Heart left ventricle (tissue), 13 donors: ENCODE results near the gene TMEM139.

Source experiments
- CTCF ChIP-seq, 12 donors: fragments of 200-600 bp; sonication (generic) in 4 of 12; IDR thresholded peaks; one replicate each; pipeline versions ENCODE4 v1.5.0 to v1.8.0; 2018 to 2022; ENCODE audit warnings: antibody characterized with exemption in 12 of 12, mild to moderate bottlenecking in 5 of 12
- POLR2A ChIP-seq, 2 donors: fragments of 450-650 bp; IDR thresholded peaks; one replicate each; pipeline ENCODE4 v1.6.1; 2017; ENCODE audit warnings: antibody characterized with exemption in 2 of 2, mild to moderate bottlenecking in 2 of 2, moderate library complexity in 2 of 2
- donor health status: ischemic (EF 13 %, LVEDD 7.1; RV severe dilation, severe dysfunction).
- donor health status: DM: no; HTN: yes; CAD: no.
- donor health status: DM: no; HTN: no; CAD: no.
- donor health status: ischemic (EF 25% LVEDD 6.9; RV normal size, moderate dysfunction).
- donor health status: ischemic (EF 25% LVEDD 5.7; RV mildly dilated, moderate dysfunction).
- donor health status: ischemic (EF 35%, LVEDD 5.7; RV mildly dilated, moderate dysfunction).
- donor health status: nonischemic (EF 11% LVEDD 7.7; RV severe dilation, severe dysfunction).
- donor health status: DM: yes; HTN: yes; CAD: no.
- donor health status: PGD.
- donor health status: ischemic (EF 29% LVEDD 5.4; RV normal size, mild dysfunction).
- donor health status: nonischemic (EF 23%, LVEDD 6.1; RV moderate dilation, normal function).

- TF ChIP-seq CTCF (IDR thresholded peaks at IDR 0.05) (no peak), POLR2A (IDR thresholded peaks at IDR 0.05) (no peak)
Observed at GRCh38 chr7:143243111-143243510, 41.6 kb upstream of the TMEM139 start.
